HepG2 (cell line): ENCODE results near the gene CTDSPL2. TPM values are rescaled to one million over a fixed set of nuclear protein-coding genes. Genes with fewer than 3 reads are reported as not detected.
A peak's percentile ranks its signal among the peaks of the same experiment; 100 is the strongest.

Source experiments
- CHD4 ChIP-seq: fragments of 200-600 bp; sonication (generic); IDR thresholded peaks from 2 replicates; pipeline ENCODE4 v1.7.0; 2017; ENCODE audit warnings: mild to moderate bottlenecking, low read length, borderline replicate concordance
- HES4 ChIP-seq: sonication (generic); formaldehyde crosslinking; IDR thresholded peaks from 2 replicates; pipeline ENCODE4 v1.9.0; 2021; ENCODE audit warnings: mild to moderate bottlenecking, missing genetic modification reagents, borderline replicate concordance
- KDM5A ChIP-seq: fragments of 200-600 bp; sonication (generic); IDR thresholded peaks from 2 replicates; pipeline ENCODE4 v1.7.0; 2018; ENCODE audit warnings: antibody characterized with exemption, mild to moderate bottlenecking, low read length, borderline replicate concordance
- KMT2B ChIP-seq: IDR thresholded peaks from 2 replicates; pipeline ENCODE4 v1.6.1; 2016; ENCODE audit warnings: missing genetic modification reagents, missing compliant biosample characterization
- MAFK ChIP-seq, 2 experiments: IDR thresholded peaks in 1 of 2; conservative IDR thresholded peaks in 1 of 2; 2 replicates each; pipeline ENCODE4 v1.6.1; 2011; ENCODE audit warnings: improper control_type of control experiment in 2 of 2, low read length in 2 of 2
- MAZ ChIP-seq, 2 experiments: sonication (generic) in 1 of 2; formaldehyde crosslinking in 1 of 2; IDR thresholded peaks; 2 replicates each; pipeline versions ENCODE4 v1.5.0 to v1.6.1; 2012 to 2020; ENCODE audit warnings: low read depth in 2 of 2, mild to moderate bottlenecking in 2 of 2, borderline replicate concordance in 1 of 2, improper control_type of control experiment in 1 of 2, low read length in 1 of 2, missing genetic modification reagents in 1 of 2, moderate library complexity in 1 of 2
- MTERF4 ChIP-seq: sonication (generic); formaldehyde crosslinking; IDR thresholded peaks from 2 replicates; pipeline ENCODE4 v1.8.0; 2023; ENCODE audit warnings: mild to moderate bottlenecking, missing genetic modification reagents
- SAFB2 ChIP-seq: sonication (generic); formaldehyde crosslinking; IDR thresholded peaks from 2 replicates; pipeline ENCODE4 v1.5.1; 2020; ENCODE audit warnings: missing genetic modification reagents, low read depth, mild to moderate bottlenecking, borderline replicate concordance
- STAT6 ChIP-seq: sonication (generic); formaldehyde crosslinking; IDR thresholded peaks from 2 replicates; pipeline ENCODE4 v1.4.0; 2020; ENCODE audit warnings: missing genetic modification reagents, mild to moderate bottlenecking, borderline replicate concordance
- UBTF ChIP-seq: sonication (generic); formaldehyde crosslinking; IDR thresholded peaks from 2 replicates; pipeline ENCODE4 v1.4.0; 2020; ENCODE audit warnings: mild to moderate bottlenecking, missing genetic modification reagents
- XRCC5 ChIP-seq: fragments of 200-400 bp; formaldehyde crosslinking; optimal IDR thresholded peaks from 2 replicates; pipeline ENCODE3; 2017; ENCODE audit warnings: mild to moderate bottlenecking, low read length
- ZBTB34 ChIP-seq: sonication (generic); formaldehyde crosslinking; IDR thresholded peaks from 2 replicates; pipeline ENCODE4 v1.8.0; 2022; ENCODE audit warnings: mild to moderate bottlenecking, missing genetic modification reagents
- ZFP82 ChIP-seq: sonication (generic); formaldehyde crosslinking; IDR thresholded peaks from 2 replicates; pipeline ENCODE4 v1.5.1; 2020; ENCODE audit warnings: mild to moderate bottlenecking, missing genetic modification reagents, borderline replicate concordance
- ZNF136 ChIP-seq: sonication (generic); formaldehyde crosslinking; IDR thresholded peaks from 2 replicates; pipeline ENCODE4 v1.8.1; 2022; ENCODE audit warnings: low read depth, mild to moderate bottlenecking, moderate library complexity, missing genetic modification reagents
- ZNF224 ChIP-seq: sonication (generic); formaldehyde crosslinking; IDR thresholded peaks from 2 replicates; pipeline ENCODE4 v1.5.0; 2020; ENCODE audit warnings: mild to moderate bottlenecking, missing genetic modification reagents
- ZNF30 ChIP-seq: sonication (generic); formaldehyde crosslinking; IDR thresholded peaks from 2 replicates; pipeline ENCODE4 v1.5.0; 2020; ENCODE audit warnings: mild to moderate bottlenecking, missing genetic modification reagents
- ZNF543 ChIP-seq: sonication (generic); formaldehyde crosslinking; IDR thresholded peaks from 2 replicates; pipeline ENCODE4 v1.4.0; 2020; ENCODE audit warnings: mild to moderate bottlenecking, missing genetic modification reagents
- ZNF564 ChIP-seq: sonication (generic); formaldehyde crosslinking; IDR thresholded peaks from 2 replicates; pipeline ENCODE4 v1.8.1; 2023; ENCODE audit warnings: mild to moderate bottlenecking, missing genetic modification reagents
- ZNF879 ChIP-seq: sonication (generic); formaldehyde crosslinking; IDR thresholded peaks from 2 replicates; pipeline ENCODE4 v1.8.1; 2023; ENCODE audit warnings: missing genetic modification reagents
- polyA plus RNA-seq, 8 experiments: library from polyadenylated mRNA; depleted of rRNA in 3 of 8; stranded (reverse) in 7 of 8; unstranded in 1 of 8; fragments of >200 nt; fragmentation: Illumina TruSeq in 4 of 8; extraction: Trizol in 4 of 8; gene quantifications; 2 replicates each; pipeline versions ENCODE4 v1.2.1 to v1.2.3, GENCODE V29; 2011 to 2016; ENCODE audit warnings: low read depth in 4 of 8, missing spikeins in 1 of 8, mixed read lengths in 1 of 8; ENCODE audit not compliant: insufficient read depth in 1 of 8
- total RNA-seq, 5 experiments: library from RNA; depleted of rRNA; stranded (reverse); fragments of >200 nt; fragmentation: Illumina TruSeq; extraction: Trizol; gene quantifications; 2 replicates each; pipeline ENCODE4 v1.2.3, GENCODE V29; 2016; ENCODE audit warnings: low read depth in 1 of 5

CTDSPL2 gene
- total and polyA plus RNA-seq, 2 of the 13 experiments (the other 11 are each of a cell fraction or from before 2014, with no cell fraction given): 37.4 to 56.2 TPM

- peak; percentile 78; the same call in 1 of the 2 replicates for TF ChIP-seq SAFB2 (CRISPR knock-in tag)
- TF ChIP-seq ZNF564 (CRISPR knock-in tag): 0 out of 2 replicates have a peak, but pooled peaks have one; percentile 60
- peak; percentile 32; the same call in 1 of the 2 replicates for TF ChIP-seq ZNF224 (CRISPR knock-in tag)
- TF ChIP-seq KDM5A: peak; percentile 80; the same call in 1 of the 2 replicates
- TF ChIP-seq KMT2B (CRISPR knock-in tag): peak; percentile 72; the same call in 1 of the 2 replicates
- TF ChIP-seq ZNF136 (CRISPR knock-in tag): no peak; the same call in 1 of the 2 replicates
- peak; percentile 10; the same call in 1 of the 2 replicates for TF ChIP-seq ZNF543 (CRISPR knock-in tag)
- TF ChIP-seq XRCC5: peak; percentile 20
- TF ChIP-seq ZBTB34 (CRISPR knock-in tag): no peak
- TF ChIP-seq MAFK (conservative IDR thresholded peaks at IDR 0.05 in 1 of 2, IDR thresholded peaks at IDR 0.05 in 1 of 2; ENCODE audit: low read length in 2 of 2): no peak
- peak; percentile 96 for TF ChIP-seq MAZ (IDR thresholded peaks at IDR 0.05; ENCODE audit: borderline replicate concordance, low read depth, low read length)
- TF ChIP-seq MAZ (CRISPR knock-in tag; IDR thresholded peaks at IDR 0.05; ENCODE audit: low read depth): peak; percentile 97
- no peak for TF ChIP-seq ZNF30 (CRISPR knock-in tag)
- peak; percentile 53 for TF ChIP-seq UBTF (CRISPR knock-in tag)
- peak; percentile 67; the same call in 1 of the 2 replicates for TF ChIP-seq HES4 (CRISPR knock-in tag)
- TF ChIP-seq CHD4: no peak
- TF ChIP-seq MTERF4 (CRISPR knock-in tag): peak; percentile 52; the same call in 1 of the 2 replicates
- no peak for TF ChIP-seq ZFP82 (CRISPR knock-in tag)
- TF ChIP-seq STAT6 (CRISPR knock-in tag): peak; percentile 67; the same call in 1 of the 2 replicates
- TF ChIP-seq ZNF879 (CRISPR knock-in tag): 0 out of 2 replicates have a peak, but pooled peaks have one; percentile 43
Observed at GRCh38 chr15:44426975-44427755, at the start of gene CTDSPL2 (continued).
